ENCODE results near the gene ZMIZ1.

Gene ZMIZ1

GRCh38 chr10:79333513-79333912 is 264.7 kb downstream of the ZMIZ1 start:
- H4K8ac ChIP-seq (ENCODE audit: low read depth, low read length) = no peak overlapping the region
- H2BK120ac ChIP-seq (ENCODE audit: low read depth, low read length) = no peak overlapping the region
- no peak overlapping the region for H2BK15ac ChIP-seq (replicated peaks; ENCODE audit: low read depth)
- H3K4me2 ChIP-seq (ENCODE audit: low read length) = no peak overlapping the region
- no peak overlapping the region for H3K27ac ChIP-seq (ENCODE audit: low read depth, low read length)
- no peak overlapping the region for H3K23ac ChIP-seq (ENCODE audit: low read length)
- no peak overlapping the region for H3K4me3 ChIP-seq (ENCODE audit: low read length)
- no peak overlapping the region for H3K56ac ChIP-seq (ENCODE audit: low read length)
- no peak overlapping the region for H2BK5ac ChIP-seq (ENCODE audit: low read length)
- no peak overlapping the region for H2AK5ac ChIP-seq (ENCODE audit: low read length)
- no peak for DNase-seq
- no peaks in the 10 kb centered on the region for H3K4me1 ChIP-seq (ENCODE audit: control insufficient read depth, low read depth, low read length)
- H3K18ac ChIP-seq (ENCODE audit: low read length) = no peak overlapping the region
- no peaks in the 10 kb centered on the region for H3K36me3 ChIP-seq (ENCODE audit: control insufficient read depth, insufficient read depth, low read length)
- no peaks in the 10 kb centered on the region for H3K27me3 ChIP-seq (ENCODE audit: insufficient read depth, low read length, poor library complexity)
- H3K79me2 ChIP-seq (ENCODE audit: control insufficient read depth, insufficient read depth, low read length) = no peaks in the 10 kb centered on the region
- H3K9ac ChIP-seq (ENCODE audit: low read length) = no peak overlapping the region
- no peaks in the 10 kb centered on the region for H3K79me1 ChIP-seq (ENCODE audit: low read length)
- WGBS (ENCODE audit: extremely low coverage, insufficient coverage, low lambda C conversion rate) = no CpG with 5 or more reads among the region's 2 CpGs
- no peak overlapping the region for H4K5ac ChIP-seq (ENCODE audit: low read length)
- H3K4ac ChIP-seq (ENCODE audit: low read depth, low read length) = no peak overlapping the region

GRCh38 chr10:79334573-79334972 is 265.8 kb downstream of the ZMIZ1 start:
- WGBS (ENCODE audit: extremely low coverage, insufficient coverage, low lambda C conversion rate) = no CpG with 5 or more reads among the region's 2 CpGs
- Histone ChIP-seq H3K27ac (ENCODE audit: low read depth, low read length) (no peak overlapping the region), H3K36me3 (ENCODE audit: control insufficient read depth, insufficient read depth, low read length) (no peaks in the 10 kb centered on the region), H2BK5ac (ENCODE audit: low read length) (no peak overlapping the region), H3K27me3 (ENCODE audit: insufficient read depth, low read length, poor library complexity) (no peaks in the 10 kb centered on the region), H3K18ac (ENCODE audit: low read length) (no peak overlapping the region), H3K23ac (ENCODE audit: low read length) (no peak overlapping the region), H3K9ac (ENCODE audit: low read length) (no peak overlapping the region), H3K4me1 (ENCODE audit: control insufficient read depth, low read depth, low read length) (no peaks in the 10 kb centered on the region), H4K5ac (ENCODE audit: low read length) (no peak overlapping the region), H2BK15ac (replicated peaks; ENCODE audit: low read depth) (no peak overlapping the region), H3K4me2 (ENCODE audit: low read length) (no peak overlapping the region), H2AK5ac (ENCODE audit: low read length) (no peak overlapping the region), H3K79me1 (ENCODE audit: low read length) (no peaks in the 10 kb centered on the region), H3K4me3 (ENCODE audit: low read length) (no peak overlapping the region), H3K56ac (ENCODE audit: low read length) (no peak overlapping the region), H4K8ac (ENCODE audit: low read depth, low read length) (no peak overlapping the region), H3K79me2 (ENCODE audit: control insufficient read depth, insufficient read depth, low read length) (no peaks in the 10 kb centered on the region), H3K4ac (ENCODE audit: low read depth, low read length) (no peak overlapping the region), H2BK120ac (ENCODE audit: low read depth, low read length) (no peak overlapping the region)
- no peak for DNase-seq

- no peaks in the 10 kb centered on the region for H3K36me3 ChIP-seq (ENCODE audit: control insufficient read depth, insufficient read depth, low read length)
- H3K4me2 ChIP-seq (ENCODE audit: low read length) = no peak overlapping the region
- H2BK15ac ChIP-seq (replicated peaks; ENCODE audit: low read depth) = no peak overlapping the region
- H3K79me1 ChIP-seq (ENCODE audit: low read length) = no peaks in the 10 kb centered on the region
- no peak overlapping the region for H3K23ac ChIP-seq (ENCODE audit: low read length)
- H3K27me3 ChIP-seq (ENCODE audit: insufficient read depth, low read length, poor library complexity) = no peaks in the 10 kb centered on the region
- H3K27ac ChIP-seq (ENCODE audit: low read depth, low read length) = no peak overlapping the region
- H2BK120ac ChIP-seq (ENCODE audit: low read depth, low read length) = no peak overlapping the region
- H3K79me2 ChIP-seq (ENCODE audit: control insufficient read depth, insufficient read depth, low read length) = no peaks in the 10 kb centered on the region
- no peak overlapping the region for H4K5ac ChIP-seq (ENCODE audit: low read length)
- no peak overlapping the region for H3K9ac ChIP-seq (ENCODE audit: low read length)
- H3K18ac ChIP-seq (ENCODE audit: low read length) = no peak overlapping the region
- no peak overlapping the region for H4K8ac ChIP-seq (ENCODE audit: low read depth, low read length)
- H2BK5ac ChIP-seq (ENCODE audit: low read length) = no peak overlapping the region
- H3K56ac ChIP-seq (ENCODE audit: low read length) = no peak overlapping the region
- no peak overlapping the region for H3K4me3 ChIP-seq (ENCODE audit: low read length)
- DNase-seq = no peak
- no peaks in the 10 kb centered on the region for H3K4me1 ChIP-seq (ENCODE audit: control insufficient read depth, low read depth, low read length)
- WGBS (ENCODE audit: extremely low coverage, insufficient coverage, low lambda C conversion rate) = no CpG with 5 or more reads among the region's 2 CpGs
- H2AK5ac ChIP-seq (ENCODE audit: low read length) = no peak overlapping the region
- H3K4ac ChIP-seq (ENCODE audit: low read depth, low read length) = no peak overlapping the region
Observed at GRCh38 chr10:79335094-79335469, 266.3 kb downstream of the ZMIZ1 start.

GRCh38 chr10:79335470-79336235 is 266.9 kb downstream of the ZMIZ1 start:
- no peaks in the 10 kb centered on the region for H3K79me1 ChIP-seq (ENCODE audit: low read length)
- H4K5ac ChIP-seq (ENCODE audit: low read length) = no peak overlapping the region
- H3K18ac ChIP-seq (ENCODE audit: low read length) = no peak overlapping the region
- H3K9ac ChIP-seq (ENCODE audit: low read length) = no peak overlapping the region
- no peaks in the 10 kb centered on the region for H3K36me3 ChIP-seq (ENCODE audit: control insufficient read depth, insufficient read depth, low read length)
- no peak overlapping the region for H3K4ac ChIP-seq (ENCODE audit: low read depth, low read length)
- WGBS (ENCODE audit: extremely low coverage, insufficient coverage, low lambda C conversion rate) = no CpG with 5 or more reads among the region's 13 CpGs
- no peak overlapping the region for H2BK15ac ChIP-seq (replicated peaks; ENCODE audit: low read depth)
- H2BK5ac ChIP-seq (ENCODE audit: low read length) = no peak overlapping the region
- DNase-seq = no peak
- H3K4me1 ChIP-seq (ENCODE audit: control insufficient read depth, low read depth, low read length) = no peaks in the 10 kb centered on the region
- H3K4me3 ChIP-seq (ENCODE audit: low read length) = no peak overlapping the region
- H3K79me2 ChIP-seq (ENCODE audit: control insufficient read depth, insufficient read depth, low read length) = no peaks in the 10 kb centered on the region
- no peak overlapping the region for H3K56ac ChIP-seq (ENCODE audit: low read length)
- no peak overlapping the region for H3K23ac ChIP-seq (ENCODE audit: low read length)
- no peak overlapping the region for H2BK120ac ChIP-seq (ENCODE audit: low read depth, low read length)
- no peak overlapping the region for H3K4me2 ChIP-seq (ENCODE audit: low read length)
- H2AK5ac ChIP-seq (ENCODE audit: low read length) = no peak overlapping the region
- peak overlapping the region; percentile 39 for H3K27ac ChIP-seq (ENCODE audit: low read depth, low read length)
- H3K27me3 ChIP-seq (ENCODE audit: insufficient read depth, low read length, poor library complexity) = no peaks in the 10 kb centered on the region
- H4K8ac ChIP-seq (ENCODE audit: low read depth, low read length) = no peak overlapping the region

GRCh38 chr10:79336276-79336675 is 267.5 kb downstream of the ZMIZ1 start:
- no peak for DNase-seq
- Histone ChIP-seq H3K79me2 (ENCODE audit: control insufficient read depth, insufficient read depth, low read length) (no peaks in the 10 kb centered on the region), H3K18ac (ENCODE audit: low read length) (no peak overlapping the region), H3K27me3 (ENCODE audit: insufficient read depth, low read length, poor library complexity) (no peaks in the 10 kb centered on the region), H3K23ac (ENCODE audit: low read length) (no peak overlapping the region), H3K9ac (ENCODE audit: low read length) (no peak overlapping the region), H2BK5ac (ENCODE audit: low read length) (no peak overlapping the region), H2AK5ac (ENCODE audit: low read length) (no peak overlapping the region), H3K4me2 (ENCODE audit: low read length) (no peak overlapping the region), H2BK120ac (ENCODE audit: low read depth, low read length) (no peak overlapping the region), H3K56ac (ENCODE audit: low read length) (no peak overlapping the region), H3K79me1 (ENCODE audit: low read length) (no peaks in the 10 kb centered on the region), H4K8ac (ENCODE audit: low read depth, low read length) (no peak overlapping the region), H2BK15ac (replicated peaks; ENCODE audit: low read depth) (no peak overlapping the region), H3K4ac (ENCODE audit: low read depth, low read length) (no peak overlapping the region), H3K4me3 (ENCODE audit: low read length) (no peak overlapping the region), H3K4me1 (ENCODE audit: control insufficient read depth, low read depth, low read length) (no peaks in the 10 kb centered on the region), H4K5ac (ENCODE audit: low read length) (no peak overlapping the region), H3K27ac (ENCODE audit: low read depth, low read length) (peak overlapping the region; percentile 39), H3K36me3 (ENCODE audit: control insufficient read depth, insufficient read depth, low read length) (no peaks in the 10 kb centered on the region)
- no CpG with 5 or more reads among the region's 3 CpGs for WGBS (ENCODE audit: extremely low coverage, insufficient coverage, low lambda C conversion rate)

- Histone ChIP-seq H3K23ac (ENCODE audit: low read length) (no peak overlapping the region), H2BK120ac (ENCODE audit: low read depth, low read length) (no peak overlapping the region), H3K79me1 (ENCODE audit: low read length) (no peaks in the 10 kb centered on the region), H3K27me3 (ENCODE audit: insufficient read depth, low read length, poor library complexity) (no peaks in the 10 kb centered on the region), H3K18ac (ENCODE audit: low read length) (no peak overlapping the region), H2BK5ac (ENCODE audit: low read length) (no peak overlapping the region), H3K4me1 (ENCODE audit: control insufficient read depth, low read depth, low read length) (no peaks in the 10 kb centered on the region), H2BK15ac (replicated peaks; ENCODE audit: low read depth) (no peak overlapping the region), H3K36me3 (ENCODE audit: control insufficient read depth, insufficient read depth, low read length) (no peaks in the 10 kb centered on the region), H3K4me2 (ENCODE audit: low read length) (no peak overlapping the region), H3K9ac (ENCODE audit: low read length) (no peak overlapping the region), H3K56ac (ENCODE audit: low read length) (no peak overlapping the region), H4K8ac (ENCODE audit: low read depth, low read length) (no peak overlapping the region), H2AK5ac (ENCODE audit: low read length) (no peak overlapping the region), H3K79me2 (ENCODE audit: control insufficient read depth, insufficient read depth, low read length) (no peaks in the 10 kb centered on the region), H3K4me3 (ENCODE audit: low read length) (no peak overlapping the region), H4K5ac (ENCODE audit: low read length) (no peak overlapping the region), H3K27ac (ENCODE audit: low read depth, low read length) (no peak overlapping the region), H3K4ac (ENCODE audit: low read depth, low read length) (no peak overlapping the region)
- WGBS (ENCODE audit: extremely low coverage, insufficient coverage, low lambda C conversion rate) = no CpG with 5 or more reads among the region's 7 CpGs
- DNase-seq = peak; percentile 66
Observed at GRCh38 chr10:79336739-79337138, 268.0 kb downstream of the ZMIZ1 start.

Measured in mesendoderm (in vitro differentiated cells).